SW480 (cell line): Measurements from ENCODE around the gene ZNF431.
"Not testable (repeated sequence)": the region's sequence is repeated elsewhere in the genome, so short reads cannot be mapped to it uniquely, and the experiment has no call there.

Experiments
- DNase-seq: peaks from one replicate; pipeline ENCODE4 v3.0.0-alpha.2; 2016; ENCODE audit warnings: low spot score

Gene ZNF431

DNA sequence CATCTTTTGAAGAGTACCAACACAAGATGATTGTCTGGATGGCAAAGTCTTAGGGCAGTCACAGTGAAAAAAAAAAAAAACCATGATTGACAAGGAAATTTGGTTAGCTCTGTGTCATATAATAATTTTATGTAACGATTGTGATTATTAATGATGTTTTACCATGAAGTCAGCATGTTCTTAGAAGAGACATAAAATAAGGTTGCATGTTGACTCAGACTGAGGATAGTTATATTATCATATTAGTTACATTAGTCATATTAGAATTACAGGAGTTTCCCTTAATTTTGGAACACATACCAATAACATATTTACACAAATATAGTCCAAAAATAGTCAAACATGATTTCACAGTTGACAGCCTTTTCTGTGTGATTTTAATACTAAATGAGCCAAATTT lies 5.7 kb downstream of the ZNF431 start:
- DNase-seq: no peak

DNA sequence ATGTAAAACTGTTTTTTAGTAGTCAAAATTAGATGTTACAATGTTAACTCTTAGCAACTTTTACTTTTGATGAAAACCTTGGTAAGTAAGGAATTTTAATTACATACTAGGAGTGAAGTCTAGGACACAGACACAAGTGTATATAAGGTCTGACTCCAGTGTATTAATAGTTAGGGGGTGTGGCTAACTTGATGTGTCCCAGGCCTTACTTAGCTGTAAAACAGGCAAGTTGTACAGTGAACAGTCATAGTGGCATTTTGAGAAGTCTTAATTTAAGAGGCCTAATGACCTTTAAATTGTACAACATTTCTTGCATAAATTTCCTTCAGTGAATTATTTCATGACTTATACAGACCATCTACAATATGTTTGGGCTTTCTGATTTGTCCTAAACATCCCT lies 6.8 kb downstream of the ZNF431 start:
- no peak for DNase-seq

DNA sequence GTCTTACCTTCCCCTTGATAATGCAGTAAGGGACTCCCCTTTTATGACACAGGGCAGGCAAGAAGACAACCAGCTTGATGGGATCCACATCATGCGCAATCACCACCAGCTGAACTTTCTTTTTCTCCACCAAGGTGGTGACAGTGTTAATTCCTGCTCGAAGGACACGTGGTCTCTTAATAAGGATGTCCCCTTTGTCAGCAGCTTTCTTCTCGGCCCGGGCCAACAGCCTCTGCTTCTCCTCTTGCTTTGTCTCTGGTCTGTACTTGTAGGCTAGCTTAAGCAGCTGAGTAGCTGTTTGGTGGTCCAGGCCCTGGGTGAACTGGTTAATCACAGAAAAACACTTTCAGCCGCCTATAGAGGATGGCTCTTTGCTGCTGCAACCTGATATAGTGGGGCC lies 8.0 kb downstream of the ZNF431 start:
- no peak for DNase-seq

DNA sequence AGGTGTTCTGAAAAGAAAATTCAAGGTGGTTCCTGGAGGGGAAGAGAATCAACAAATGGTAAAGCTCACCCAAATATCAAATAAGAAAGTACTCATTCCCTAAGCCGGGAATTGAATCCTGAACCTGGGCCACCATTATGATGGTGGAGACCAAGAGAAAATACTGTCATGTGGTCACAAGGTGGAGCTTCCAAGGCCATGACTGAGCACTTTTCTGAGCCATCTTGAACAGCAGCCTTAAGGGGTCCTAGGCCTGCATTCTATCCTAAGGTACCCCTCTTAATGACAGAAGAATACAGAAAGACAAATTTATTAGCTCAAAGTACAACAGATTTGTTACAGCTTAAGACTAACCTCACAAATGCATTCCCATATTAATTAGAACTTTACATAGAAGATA lies 9.6 kb downstream of the ZNF431 start:
- DNase-seq: no peak

DNA sequence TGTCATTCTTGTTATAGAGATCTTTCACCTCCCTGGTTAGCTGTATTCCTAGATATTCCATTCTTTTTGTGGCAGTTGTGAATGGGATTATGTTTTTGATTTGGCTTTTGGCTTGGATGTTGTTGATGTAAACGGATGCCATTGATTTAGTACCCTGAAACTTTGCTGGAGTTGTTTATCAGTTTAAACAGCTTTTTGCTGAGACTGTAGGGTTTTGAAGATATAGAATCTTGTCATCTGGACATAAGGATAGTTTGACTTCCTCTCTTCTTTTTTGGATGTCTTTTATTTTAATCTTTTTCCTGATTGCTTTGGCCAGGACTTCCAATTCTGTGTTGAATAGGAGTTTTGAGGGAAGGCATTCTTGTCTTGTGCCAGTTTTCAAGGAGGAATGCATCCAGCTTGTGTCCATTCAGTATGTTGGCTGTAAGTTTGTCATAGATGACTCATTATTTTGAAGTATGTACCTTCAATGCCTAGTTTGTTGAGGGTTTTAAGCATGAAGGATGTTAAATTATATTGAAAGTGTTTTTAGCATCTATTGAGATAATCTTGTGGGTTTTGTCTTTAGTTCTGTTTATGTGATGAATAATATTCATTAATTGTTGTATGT lies 16.8 kb downstream of the ZNF431 start:
- no peak for DNase-seq

DNA sequence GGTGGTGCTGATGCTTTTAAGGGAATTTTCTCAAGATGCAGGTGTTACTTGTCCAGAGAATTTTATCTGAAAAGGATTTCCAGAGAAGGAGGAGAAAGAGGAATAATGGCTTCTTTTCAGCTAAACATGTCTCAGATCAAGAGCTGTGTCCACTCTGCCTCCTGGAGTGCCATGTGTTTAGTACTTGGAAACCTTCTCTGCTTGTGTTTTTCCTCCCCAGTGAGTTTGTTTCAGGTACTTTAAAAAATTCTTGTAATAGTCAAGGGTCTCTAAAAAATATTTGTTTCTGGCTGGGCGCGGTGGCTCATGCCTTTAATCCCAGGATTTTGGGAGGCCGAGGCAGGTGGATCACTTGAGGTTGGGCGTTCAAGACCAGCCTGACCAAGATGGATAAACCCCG lies 22.7 kb downstream of the ZNF431 start:
- no peak for DNase-seq

DNA sequence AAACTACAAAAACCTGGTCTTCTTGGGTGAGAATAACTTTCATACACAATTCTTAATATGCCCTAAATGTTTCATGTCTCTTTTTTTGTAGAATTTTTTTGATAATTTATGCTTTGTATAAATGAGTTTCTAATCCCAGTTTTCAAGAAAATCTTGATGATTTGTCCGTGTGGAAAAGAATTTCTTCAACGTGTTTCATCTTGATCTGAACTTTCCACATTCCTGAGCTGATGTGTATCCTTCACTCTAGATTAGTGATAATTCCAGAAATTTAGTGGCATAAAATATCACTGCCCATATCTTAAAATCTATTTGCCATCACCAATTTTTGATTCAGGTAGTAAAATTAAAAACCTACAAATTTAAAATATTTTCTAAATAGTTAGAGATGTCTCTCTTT lies 24.6 kb downstream of the ZNF431 start:
- no peak for DNase-seq

DNA sequence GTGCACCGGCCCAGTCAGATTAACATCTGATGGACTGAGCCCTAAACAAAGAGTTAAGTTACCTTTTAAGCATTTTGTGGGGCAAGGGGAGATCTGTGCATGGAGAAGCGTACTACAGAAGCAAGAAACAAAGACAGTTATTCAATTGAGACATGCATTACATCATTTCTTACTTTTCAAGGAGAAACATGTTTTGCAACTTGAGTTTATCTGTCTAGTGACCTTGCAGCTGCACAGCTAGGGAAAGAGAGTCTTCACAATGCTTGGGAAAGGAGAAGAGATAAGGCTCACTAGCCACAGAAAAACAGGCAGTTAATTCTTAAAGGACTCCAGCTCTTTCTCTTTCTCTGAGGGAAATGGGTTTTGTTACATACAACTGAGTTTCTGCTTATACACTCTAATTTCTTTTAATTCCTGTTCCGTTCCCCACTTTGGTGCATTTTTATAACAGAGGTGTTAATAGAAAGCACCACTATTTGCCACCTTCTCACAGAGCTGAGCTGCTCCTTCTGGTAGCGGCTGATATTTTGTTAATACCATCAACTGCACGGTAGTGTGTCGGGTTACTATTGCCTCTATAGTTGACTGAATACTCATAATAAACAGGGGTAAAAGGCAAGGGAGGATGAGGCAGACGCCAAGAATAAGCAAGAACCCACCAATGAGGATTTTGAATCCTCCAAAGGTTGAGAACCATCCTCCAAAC lies 55.9 kb downstream of the ZNF431 start:
- DNase-seq: no peak

DNA sequence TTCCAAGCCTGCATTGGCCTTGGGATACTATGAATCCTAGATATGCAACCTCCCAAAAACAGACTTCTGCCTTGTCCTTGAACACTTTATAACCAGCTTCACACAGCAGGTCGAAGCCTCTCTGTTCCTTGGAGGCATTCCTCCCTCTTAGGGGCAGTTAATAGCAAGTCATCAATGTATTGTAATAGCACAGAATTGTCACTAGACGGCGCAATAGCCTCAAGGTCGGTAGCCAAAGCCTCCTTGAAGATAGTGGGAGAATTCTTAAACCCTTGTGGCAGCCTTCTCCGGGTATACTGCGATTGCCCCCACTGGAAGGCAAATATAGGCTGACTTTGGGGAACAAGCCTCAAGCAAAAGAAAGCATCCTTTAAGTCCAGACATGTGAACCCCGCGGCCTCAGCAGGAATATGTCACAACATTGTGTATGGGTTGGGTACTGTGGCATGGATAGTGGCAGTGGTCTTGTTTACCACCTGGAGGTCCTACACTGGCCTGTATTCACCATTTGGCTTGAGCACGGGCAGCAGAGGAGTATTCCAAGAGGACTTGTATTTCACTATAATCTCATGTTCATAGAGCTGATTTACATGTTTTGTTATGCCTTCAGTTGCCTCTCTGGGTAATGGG lies 61.1 kb downstream of the ZNF431 start:
- no peak for DNase-seq

DNA sequence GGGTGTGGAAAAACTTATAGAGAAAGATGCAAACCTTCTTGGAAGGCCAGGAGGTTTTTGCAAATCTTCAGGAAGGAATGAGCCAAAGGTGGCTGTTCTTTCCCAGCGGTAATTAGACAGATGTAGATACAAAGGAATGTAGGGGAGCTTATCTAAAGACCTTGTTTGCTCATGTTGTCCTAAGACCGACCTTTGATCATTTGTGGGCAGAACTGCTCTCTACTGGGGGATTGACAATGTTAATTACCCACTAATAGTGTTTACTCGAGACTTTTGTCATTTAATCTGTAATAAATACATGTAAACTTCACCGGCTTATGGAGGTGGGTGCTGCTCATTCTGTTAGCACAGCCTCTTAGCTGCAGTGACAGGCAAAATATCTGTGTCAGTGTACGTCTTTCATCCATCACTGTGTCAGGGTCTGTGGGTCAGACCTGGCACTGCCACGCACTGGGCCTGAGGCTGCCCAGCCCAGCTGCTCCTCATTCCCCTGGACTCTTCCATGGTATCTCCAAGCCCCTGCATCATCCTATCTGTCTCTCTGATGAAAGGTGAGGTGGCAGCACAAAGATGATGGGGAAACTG lies 68.3 kb downstream of the ZNF431 start:
- peak; percentile 16 for DNase-seq

DNA sequence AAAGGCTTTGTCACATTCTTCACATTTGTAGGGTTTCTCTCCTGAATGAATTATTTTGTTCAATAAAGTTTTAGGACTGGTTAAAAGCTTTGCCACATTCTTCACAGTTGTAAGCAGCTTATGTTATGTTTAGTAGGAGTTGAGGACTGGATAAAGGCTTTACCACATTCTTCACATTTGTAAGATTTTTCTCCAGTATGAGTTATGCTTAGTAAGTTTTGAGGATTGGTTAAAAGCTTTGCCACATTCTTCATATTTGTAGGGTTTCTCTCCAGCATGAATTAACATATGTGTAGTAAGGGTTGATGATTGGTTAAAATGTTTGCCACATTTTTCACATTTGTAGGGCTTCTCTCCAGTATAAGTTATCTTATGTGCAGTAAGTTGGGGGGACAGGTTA lies 79.9 kb downstream of the ZNF431 start:
- DNase-seq: no peak

DNA sequence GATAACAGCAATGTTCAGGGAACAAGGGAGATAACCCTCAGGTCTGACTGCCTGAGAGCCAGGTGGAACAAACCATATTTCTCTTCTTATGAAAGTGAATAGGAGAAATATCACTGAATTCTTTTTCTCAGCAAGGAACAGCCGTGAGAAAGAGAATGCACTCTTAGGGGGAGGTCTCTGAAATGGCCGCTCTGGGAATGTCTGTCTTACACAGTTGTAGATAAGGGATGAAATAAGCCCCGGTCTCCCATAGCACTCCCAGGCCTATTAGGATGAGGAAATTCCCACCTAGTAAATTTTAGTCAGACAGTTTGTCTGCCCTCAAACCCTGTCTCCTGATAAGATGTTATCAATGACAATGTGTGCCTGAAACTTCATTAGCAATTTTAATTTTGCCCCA lies 88.1 kb downstream of the ZNF431 start:
- not testable (repeated sequence) for DNase-seq

DNA sequence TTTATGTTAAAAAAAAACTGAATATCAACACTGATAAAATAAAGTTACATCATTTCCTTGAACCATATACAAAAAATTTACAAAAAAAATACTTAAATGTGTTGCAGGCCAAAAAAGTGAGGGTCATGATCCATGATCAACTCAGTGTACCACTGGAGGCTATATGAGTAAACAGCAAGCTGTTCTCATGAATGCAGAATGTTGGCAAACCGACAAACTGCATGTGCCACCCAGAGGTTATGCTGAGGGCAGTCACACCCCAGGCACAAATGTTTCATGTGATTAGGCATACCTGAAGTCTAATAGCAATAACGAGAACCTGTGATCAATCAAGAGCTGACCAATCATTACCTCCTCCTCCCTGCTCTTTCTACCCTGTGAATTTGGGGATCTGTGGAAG lies 91.9 kb downstream of the ZNF431 start:
- no peak for DNase-seq

DNA sequence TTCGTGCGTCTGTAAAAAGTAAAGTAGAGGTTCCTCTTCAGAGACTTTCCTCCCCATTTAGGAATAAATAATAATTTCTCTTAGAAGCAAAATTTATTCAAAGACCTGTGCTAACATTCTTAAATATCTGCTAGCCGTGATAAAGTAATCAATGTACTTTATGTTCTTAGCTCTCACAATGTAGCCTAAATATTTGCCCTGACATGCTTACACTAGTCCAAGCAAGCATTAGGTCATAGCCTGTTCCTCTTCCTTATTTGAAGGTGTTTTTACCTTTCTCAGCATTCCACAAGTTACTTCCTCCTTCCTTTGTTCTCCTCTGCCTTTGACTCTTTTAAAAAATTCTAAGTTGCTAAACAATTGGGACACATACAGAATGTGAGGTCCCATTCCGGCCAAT lies 94.9 kb downstream of the ZNF431 start:
- DNase-seq: not testable (repeated sequence)

DNA sequence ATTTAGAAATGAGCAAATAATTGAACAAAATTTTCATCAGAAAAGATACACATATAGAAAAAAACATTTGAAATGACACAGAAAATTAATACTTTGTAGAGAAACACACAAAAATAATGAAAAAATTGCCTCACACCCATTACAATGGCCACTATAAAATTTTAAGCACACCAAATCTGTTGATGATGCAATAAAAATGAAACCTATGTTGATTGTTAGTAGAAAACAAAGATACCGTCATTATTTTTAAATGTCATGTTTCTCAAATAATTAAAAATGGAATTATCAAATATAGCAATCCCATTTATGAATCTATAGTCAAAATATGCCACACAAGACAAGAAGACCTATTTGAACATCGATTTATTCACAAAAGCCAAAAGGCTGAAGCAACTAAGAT lies 96.8 kb downstream of the ZNF431 start:
- DNase-seq: no peak
